Anterior cingulate cortex (tissue), 58 donors: ENCODE results near the gene GALNT10.

Experiments used
- DNase-seq, 58 donors: peaks; one replicate each; lab custom pipeline; 2025; lab: John Stamatoyannopoulos, UW

Gene GALNT10

GRCh38 chr5:154393850-154394249 is 203.3 kb downstream of the GALNT10 start:
- DNase-seq, result no peak

- no peak for DNase-seq
These were observed 203.8 kb downstream of the GALNT10 start for GRCh38 chr5:154394307-154394706.

- no peak for DNase-seq
These were observed 205.0 kb downstream of the GALNT10 start for GRCh38 chr5:154395407-154396106.

DNA sequence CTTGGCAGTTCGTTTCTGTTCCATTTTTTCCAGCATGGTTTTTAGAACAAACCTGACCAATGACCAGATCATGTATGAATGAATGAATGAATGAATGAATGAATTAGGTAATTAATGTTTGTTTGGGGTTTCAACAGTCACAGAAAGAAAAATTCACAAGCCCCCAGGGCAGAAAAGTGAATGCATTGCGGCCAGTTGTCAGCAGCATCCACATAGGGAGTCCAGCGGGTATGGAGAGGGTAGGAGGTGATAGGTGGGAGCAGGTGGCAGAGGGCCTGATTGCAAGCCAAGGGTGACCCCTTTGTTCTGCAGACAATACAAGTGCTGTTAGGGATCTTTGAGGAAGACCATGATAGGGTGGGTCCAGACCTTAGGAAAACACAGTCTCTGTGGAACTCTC is 205.6 kb downstream of the GALNT10 start:
- DNase-seq, result no peak

DNA sequence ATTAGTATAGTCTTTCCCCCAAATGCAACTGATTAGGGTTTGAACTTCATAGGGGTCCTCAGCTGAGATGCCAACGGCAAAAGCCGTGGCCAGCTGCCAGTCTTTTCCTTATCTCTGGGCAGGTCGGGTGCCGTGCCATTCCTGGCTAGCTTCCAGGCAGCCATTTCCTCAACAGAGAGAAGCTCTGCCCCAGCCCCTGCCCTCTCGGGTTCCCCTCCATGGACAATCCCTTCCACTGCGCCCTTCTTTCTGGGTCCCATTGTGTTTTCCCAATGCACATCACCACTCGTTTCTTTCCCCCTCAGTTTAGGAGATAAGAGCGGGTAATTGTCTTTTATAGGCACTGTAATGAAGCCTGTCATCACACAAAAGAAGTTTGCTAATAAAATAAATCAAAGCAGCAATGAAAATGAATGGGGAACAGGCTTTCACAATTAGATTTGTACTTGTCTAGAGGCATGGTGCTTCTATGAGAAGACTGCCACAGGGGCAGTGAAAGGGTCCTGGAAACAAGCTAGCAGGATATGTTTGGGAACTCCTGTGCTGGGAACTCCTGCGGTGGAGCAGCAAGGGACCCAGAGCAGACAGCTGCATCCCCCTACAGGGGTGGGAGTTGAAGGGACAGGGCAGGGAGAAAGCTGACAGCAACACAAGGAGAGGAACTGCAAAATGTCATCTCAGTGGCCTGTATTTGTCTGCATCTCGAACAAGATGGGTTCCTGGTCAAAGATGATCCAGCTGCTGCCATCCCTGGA is 207.3 kb downstream of the GALNT10 start:
- DNase-seq, result peak in 1 of 58 donors; percentile 16

DNA sequence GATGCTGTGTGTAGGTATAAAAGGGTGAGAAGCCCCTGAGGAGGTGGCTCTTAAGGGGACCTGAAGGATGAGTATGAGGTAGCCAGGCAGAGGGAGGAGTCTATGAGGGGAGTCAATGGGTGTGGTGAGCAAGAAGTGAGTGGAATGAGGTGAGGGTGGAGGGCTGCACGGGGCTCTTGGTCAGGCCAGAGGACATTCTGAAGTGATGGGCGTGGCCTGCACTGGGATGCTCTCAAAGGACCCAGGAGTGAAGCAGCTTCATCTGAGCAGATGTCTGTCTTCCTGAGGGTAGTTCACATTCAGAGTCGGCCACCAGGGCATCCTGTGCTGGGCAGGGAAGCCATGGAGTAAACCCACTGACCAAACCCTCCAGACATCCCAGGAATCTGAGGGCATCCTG is 210.1 kb downstream of the GALNT10 start:
- no peak for DNase-seq

DNA sequence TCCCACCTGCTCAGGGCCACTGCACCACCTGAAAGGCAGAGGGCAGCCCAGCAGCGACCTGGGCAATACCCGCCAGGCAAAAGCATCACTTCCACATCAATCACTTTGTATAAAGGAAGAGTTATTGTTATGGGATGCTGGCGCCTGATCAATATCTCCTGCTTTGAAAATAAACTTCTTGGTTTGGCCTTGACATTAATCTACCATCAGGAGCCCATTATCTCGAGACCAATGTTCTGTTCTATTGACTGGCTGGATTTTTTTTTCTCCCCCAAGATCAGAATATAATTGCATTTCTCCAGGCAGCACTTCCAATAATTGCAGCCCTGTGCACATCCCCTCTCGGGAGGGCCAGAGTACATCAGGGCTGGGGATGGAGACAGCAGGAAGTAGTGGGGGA is 210.8 kb downstream of the GALNT10 start:
- DNase-seq, result no peak

- DNase-seq, result no peak
These were observed 211.4 kb downstream of the GALNT10 start for GRCh38 chr5:154401931-154402330.

DNA sequence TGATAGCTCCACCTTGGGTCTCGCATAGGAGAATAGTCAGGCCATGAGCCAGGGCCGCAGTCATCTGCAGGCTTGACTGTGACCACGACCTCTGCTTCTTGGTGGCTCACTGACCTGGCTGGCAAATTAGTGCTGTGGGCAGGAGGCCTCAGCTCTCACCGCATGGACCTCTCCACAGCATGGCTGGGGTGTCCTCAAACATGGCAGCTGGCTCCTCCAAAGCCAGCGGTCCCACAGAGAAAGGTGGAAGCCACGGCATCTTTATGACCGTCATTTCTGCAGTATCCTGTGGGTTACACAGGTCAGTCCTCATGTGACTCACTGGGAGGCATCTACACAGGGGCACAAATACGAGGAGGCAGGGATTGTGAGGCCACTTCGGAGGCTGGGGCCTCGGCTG is 212.1 kb downstream of the GALNT10 start:
- DNase-seq, result no peak

GRCh38 chr5:154403234-154403633 is 212.7 kb downstream of the GALNT10 start:
- no peak for DNase-seq

DNA sequence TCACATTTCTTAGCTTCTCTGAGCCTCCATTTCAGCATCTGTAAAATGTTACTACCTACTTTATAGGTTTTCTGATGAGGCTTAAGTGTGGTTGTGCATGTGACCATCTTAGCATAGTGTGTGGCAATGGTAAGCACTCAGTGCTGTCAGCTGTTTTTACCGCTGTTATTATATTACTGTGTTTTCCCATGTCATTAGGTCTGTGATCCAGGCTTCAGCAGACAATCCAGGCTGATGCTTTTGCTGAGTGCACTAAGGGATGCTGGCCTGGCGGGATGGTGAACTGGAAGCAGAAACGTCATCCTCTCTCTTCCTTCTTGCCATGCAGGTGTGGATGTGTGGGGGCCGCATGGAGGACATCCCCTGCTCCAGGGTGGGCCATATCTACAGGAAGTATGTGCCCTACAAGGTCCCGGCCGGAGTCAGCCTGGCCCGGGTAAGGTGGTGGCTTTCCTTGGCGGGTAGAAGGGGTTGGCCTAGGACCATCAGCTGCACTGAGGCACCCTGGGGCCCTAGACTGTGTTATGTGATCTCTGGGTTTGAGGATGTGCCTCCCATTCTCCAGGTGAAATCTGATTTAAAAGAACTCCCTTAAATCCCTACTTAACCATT is 213.3 kb downstream of the GALNT10 start:
- no peak for DNase-seq

GRCh38 chr5:154405078-154405792 is 214.7 kb downstream of the GALNT10 start:
- DNase-seq, result peak in 55 of 58 donors; percentile 22 to 85 (median 61)

- DNase-seq, result no peak
These were observed 215.7 kb downstream of the GALNT10 start for GRCh38 chr5:154406231-154406630.

- no peak for DNase-seq
These were observed 216.3 kb downstream of the GALNT10 start for GRCh38 chr5:154406826-154407225.

DNA sequence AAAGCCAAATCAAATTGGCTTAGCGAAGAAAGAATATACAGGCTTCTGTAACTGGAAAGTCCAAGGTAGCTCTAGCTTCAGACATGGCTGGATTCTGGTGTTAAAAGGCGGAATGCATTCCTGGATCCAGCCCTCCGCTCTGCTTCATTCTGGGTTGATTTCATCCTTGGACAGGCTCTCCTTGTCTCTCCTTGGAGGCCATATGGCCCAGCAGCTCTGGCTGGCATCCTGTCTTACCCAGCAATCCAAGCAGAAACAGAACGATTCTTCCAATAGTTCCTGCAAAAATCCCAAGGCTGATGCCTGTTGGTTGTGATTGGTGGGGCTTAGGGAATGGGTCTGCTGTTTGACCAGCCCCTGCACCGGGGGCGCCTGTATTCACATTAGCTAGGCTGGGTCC is 218.3 kb downstream of the GALNT10 start:
- DNase-seq, result no peak

DNA sequence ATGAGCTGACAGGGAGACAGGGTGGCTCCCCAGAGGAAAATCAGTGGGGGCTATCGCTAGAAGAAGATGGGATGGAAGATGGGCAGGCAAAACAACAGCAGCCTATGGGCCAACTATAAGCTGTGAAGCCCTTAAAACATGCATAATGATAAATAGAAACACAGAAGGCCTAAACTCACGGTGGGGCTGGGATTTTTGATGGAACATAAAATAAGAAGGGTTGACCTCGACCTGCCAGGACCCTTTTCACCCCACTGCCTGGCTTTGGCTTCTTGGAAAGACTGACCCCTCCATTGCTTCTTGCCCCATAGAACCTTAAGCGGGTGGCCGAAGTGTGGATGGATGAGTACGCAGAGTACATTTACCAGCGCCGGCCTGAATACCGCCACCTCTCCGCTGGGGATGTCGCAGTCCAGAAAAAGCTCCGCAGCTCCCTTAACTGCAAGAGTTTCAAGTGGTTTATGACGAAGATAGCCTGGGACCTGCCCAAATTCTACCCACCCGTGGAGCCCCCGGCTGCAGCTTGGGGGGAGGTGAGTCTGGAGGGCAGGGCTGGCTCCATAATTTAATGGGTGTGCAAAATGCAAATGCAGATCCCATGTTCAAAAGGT is 218.8 kb downstream of the GALNT10 start:
- DNase-seq, result no peak

- no peak for DNase-seq
These were observed 219.5 kb downstream of the GALNT10 start for GRCh38 chr5:154410008-154410407.

GRCh38 chr5:154410786-154411185 is 220.3 kb downstream of the GALNT10 start:
- DNase-seq, result no peak

DNA sequence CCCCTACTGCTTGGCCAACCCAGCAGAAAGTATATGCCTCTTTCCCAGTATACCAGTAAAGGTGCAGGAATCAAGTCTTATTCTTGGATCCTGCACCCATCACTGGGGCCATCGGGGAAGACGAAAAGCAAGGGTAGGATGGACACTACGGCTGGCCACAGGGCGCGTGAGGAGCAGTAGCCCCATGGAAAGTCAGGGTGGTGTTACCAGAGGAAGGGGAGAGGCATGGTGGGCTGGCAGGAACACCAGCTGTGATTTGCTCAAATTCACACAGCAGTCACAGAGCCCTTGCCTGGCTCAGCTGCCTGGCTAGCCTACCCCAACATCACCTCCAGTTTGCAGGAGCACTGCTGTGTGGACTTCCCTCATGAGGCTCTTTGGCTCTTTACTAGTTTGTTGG is 220.8 kb downstream of the GALNT10 start:
- no peak for DNase-seq

- DNase-seq, result no peak
These were observed 221.8 kb downstream of the GALNT10 start for GRCh38 chr5:154412316-154412715.

- DNase-seq, result no peak
These were observed 222.4 kb downstream of the GALNT10 start for GRCh38 chr5:154412925-154413324.
